ENCODE data around the gene CHRNE. TPM values are rescaled to one million over a fixed set of nuclear protein-coding genes. Genes with fewer than 3 reads are reported as not detected.

The CHRNE gene
- total and polyA plus RNA-seq, 2 of the 13 experiments (the other 11 are each of a cell fraction or from before 2014, with no cell fraction given): 0.53 to 0.59 TPM

GRCh38 chr17:4933646-4934045 is 30.7 kb upstream of the CHRNE start:
- Histone ChIP-seq H3K27ac (ENCODE audit: extremely low read length, insufficient read depth, low read length) (no peak overlapping the region), H3K9me3 (ENCODE audit: low read length) (no peaks in the 10 kb centered on the region), H3K36me3 (replicated peaks in 1 of 2; ENCODE audit: control insufficient read depth in 1 of 2, insufficient read depth in 2 of 2, low read length in 2 of 2) (peaks cover 0 to 13% of the 10 kb centered on the region in 2 experiments; a peak in 3 of 5 replicates), H3K4me1 (ENCODE audit: insufficient read depth, low read length) (peaks cover 19% of the 10 kb centered on the region), H3K4me3 (replicated peaks in 1 of 3; ENCODE audit: insufficient read depth in 1 of 3, low read depth in 2 of 3, low read length in 3 of 3) (no peak overlapping the region), H2AFZ (ENCODE audit: low read length) (no peak overlapping the region), H3K79me2 (ENCODE audit: insufficient read depth, low read length) (peaks cover 8% of the 10 kb centered on the region), H3K27me3 (ENCODE audit: control insufficient read depth in 1 of 2, insufficient read depth in 2 of 2, low read length in 2 of 2) (no peaks in the 10 kb centered on the region), H3K4me2 (ENCODE audit: low read depth, low read length) (peak overlapping the region; percentile 69), H3K9ac (ENCODE audit: insufficient read depth, low read depth, low read length) (no peak overlapping the region), H4K20me1 (ENCODE audit: insufficient read depth, low read length) (no peaks in the 10 kb centered on the region)
- ChIA-PET CTCF (ENCODE audit: low intra/inter-chr PET ratio, low total read pairs) (interaction anchor here (2.0 kb wide), 1 partner anchor 24 kb away, joined by 10 read pairs; no protein-coding TSS in a partner anchor), POLR2A (interaction anchor here (0.8 to 1.5 kb wide), 5 partner anchors 14 to 34 kb away, joined by 3 to 11 read pairs (median 4); partner anchors contain the start of genes ENO3, PFN1 and SPAG7)
- FAIRE-seq (no peak), DNase-seq (ENCODE audit: low spot score) (no peak), ATAC-seq (no peak)
- intact Hi-C loops (cut with micrococcal nuclease; ENCODE audit: unreplicated experiment) (loop anchor here (1.0 kb wide), 1 partner anchor 24 kb away; no protein-coding TSS in a partner anchor), in situ Hi-C loops (cut with HindIII; ENCODE audit: extremely low pct_ligation_motif_present, low pct_unique_long_range_greater_than_20kb) (no loop called here)
- TF ChIP-seq GZF1 (CRISPR knock-in tag; IDR thresholded peaks at IDR 0.05) (no peak), TCF7 (IDR thresholded peaks at IDR 0.05; ENCODE audit: low read depth) (no peak), ZBTB38 (CRISPR knock-in tag; IDR thresholded peaks at IDR 0.05) (no peak), ZNF816 (CRISPR knock-in tag; IDR thresholded peaks at IDR 0.05; ENCODE audit: borderline replicate concordance) (no peak), GFI1 (CRISPR knock-in tag; IDR thresholded peaks at IDR 0.05; ENCODE audit: borderline replicate concordance) (no peak), ZNF883 (CRISPR knock-in tag; IDR thresholded peaks at IDR 0.05; ENCODE audit: not compliant biosample characterization) (no peak), IKZF4 (CRISPR knock-in tag; IDR thresholded peaks at IDR 0.05; ENCODE audit: borderline replicate concordance, low read depth, not compliant biosample characterization) (no peak), FOXP1 (IDR thresholded peaks at IDR 0.05) (no peak), FOXP1 (CRISPR knock-in tag; IDR thresholded peaks at IDR 0.05) (no peak), ZNF772 (CRISPR knock-in tag; IDR thresholded peaks at IDR 0.05) (no peak)
- TF ChIP-seq, protein P1, sequence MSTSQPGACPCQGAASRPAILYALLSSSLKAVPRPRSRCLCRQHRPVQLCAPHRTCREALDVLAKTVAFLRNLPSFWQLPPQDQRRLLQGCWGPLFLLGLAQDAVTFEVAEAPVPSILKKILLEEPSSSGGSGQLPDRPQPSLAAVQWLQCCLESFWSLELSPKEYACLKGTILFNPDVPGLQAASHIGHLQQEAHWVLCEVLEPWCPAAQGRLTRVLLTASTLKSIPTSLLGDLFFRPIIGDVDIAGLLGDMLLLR (CRISPR knock-in tag; IDR thresholded peaks at IDR 0.05): no peak
- BruUV-seq (replicated peaks): no TSS peak
- WGBS (ENCODE audit: low lambda C conversion rate): 82% methylated on average over 12 of the region's 16 CpGs
